Endometrium (tissue), 2 donors: Measurements from ENCODE around the gene FAM50A.

Experiments
- FAIRE-seq: peaks from 2 replicates; lab custom pipeline; 2012; peaks lifted over from hg19 to GRCh38; lab: Jason Lieb, UNC
- donor health status: control.
- donor health status: control.

FAM50A gene

GRCh38 chrX:154466036-154466435, 22.1 kb downstream of the FAM50A start:
- FAIRE-seq, result no peak

- no peak for FAIRE-seq
Observed at GRCh38 chrX:154466907-154467306, 23.0 kb downstream of the FAM50A start.

- FAIRE-seq, result no peak
Observed at GRCh38 chrX:154467556-154467955, 23.6 kb downstream of the FAM50A start.

DNA sequence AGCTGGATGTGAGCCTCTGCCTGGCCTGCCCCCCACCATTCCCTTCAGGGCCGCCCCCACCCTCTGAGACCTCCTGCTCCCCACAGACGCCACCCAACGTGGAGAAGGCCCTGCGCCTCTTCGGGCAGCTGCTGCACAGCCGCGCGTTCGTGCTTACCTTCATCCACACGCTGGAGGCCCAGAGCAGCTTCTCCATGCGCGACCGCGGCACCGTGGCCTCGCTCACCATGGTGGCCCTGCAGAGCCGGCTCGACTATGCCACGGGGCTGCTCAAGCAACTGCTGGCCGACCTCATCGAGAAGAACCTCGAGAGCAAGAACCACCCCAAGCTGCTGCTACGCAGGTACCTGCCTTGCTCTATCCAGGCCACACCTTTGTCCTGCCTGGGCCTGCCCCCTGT, 24.3 kb downstream of the FAM50A start:
- no peak for FAIRE-seq

DNA sequence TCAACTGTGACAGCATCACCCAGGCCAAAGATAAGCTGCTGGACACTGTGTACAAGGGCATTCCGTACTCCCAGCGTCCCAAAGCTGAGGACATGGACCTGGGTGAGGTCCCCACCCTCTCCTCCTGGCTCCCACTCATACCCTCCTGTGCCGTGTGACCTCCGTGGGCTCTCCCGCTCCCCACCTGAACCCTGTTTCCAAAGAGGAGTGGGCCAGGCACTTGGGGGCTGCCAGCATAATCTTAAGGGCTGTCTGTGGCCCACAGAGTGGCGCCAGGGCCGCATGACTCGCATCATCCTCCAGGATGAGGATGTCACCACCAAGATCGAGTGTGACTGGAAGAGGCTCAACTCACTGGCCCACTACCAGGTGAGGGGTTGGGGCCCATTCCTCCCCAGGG, 25.2 kb downstream of the FAM50A start:
- FAIRE-seq, result no peak

DNA sequence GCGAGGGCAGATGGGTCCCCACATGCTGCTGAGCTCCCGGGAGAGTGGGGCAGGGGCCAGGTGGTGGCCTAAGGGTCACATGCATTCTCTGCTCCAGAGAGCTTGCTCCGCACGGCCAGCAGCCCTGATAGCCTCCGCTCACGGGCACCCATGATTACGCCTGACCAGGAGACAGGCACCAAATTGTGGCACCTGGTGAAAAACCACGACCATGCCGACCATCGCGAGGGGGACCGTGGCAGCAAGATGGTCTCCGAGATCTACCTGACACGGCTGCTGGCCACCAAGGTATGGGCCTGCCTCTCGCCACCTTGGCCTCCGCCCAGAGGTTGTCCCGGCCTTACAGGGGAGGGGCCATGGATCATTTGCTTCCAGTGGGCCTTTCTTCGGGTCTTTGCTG, 25.9 kb downstream of the FAM50A start:
- no peak for FAIRE-seq

GRCh38 chrX:154470434-154470833, 26.5 kb downstream of the FAM50A start:
- FAIRE-seq, result no peak

- no peak for FAIRE-seq
Observed at GRCh38 chrX:154470914-154471568, 27.1 kb downstream of the FAM50A start.

DNA sequence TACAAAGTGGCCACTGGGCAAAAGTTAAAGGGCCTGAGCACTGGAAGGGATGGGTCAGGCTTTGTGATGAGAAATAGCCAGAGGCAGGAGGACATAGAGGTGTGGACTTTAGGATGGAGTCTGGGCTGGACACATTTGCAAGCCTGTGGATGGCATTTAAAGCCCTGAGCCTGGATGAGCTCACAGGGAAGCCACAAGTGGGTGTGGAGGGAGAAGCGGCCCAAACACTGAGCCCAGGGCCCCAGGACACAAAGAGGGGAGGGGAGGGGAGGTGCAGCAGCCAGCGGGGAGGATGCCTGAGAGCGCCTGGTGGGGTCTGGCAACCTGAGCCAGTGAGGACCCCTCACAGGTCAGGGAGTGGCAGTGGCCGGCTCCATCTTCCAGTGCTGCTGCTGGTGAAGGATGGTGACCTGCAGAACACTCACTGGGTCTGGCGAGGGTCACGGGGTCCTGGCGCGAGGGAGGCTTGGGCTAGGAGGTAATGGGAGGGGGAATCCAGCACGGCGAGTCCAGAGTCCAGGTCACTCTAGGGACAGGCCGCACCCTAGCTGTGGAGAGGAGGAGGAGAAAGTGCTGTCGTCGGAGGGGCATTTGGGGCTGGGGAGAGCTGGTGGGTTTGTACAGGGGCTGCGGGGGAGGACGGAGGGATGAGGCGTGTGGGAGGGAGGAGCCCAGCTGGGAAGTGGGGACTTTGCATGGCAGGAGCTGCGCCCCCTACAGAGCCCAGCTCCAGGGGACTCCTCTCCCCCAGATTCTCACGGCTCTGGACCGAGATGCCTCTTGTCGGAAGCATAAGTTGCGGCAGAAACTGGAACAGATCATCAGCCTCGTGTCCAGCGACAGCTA, 28.1 kb downstream of the FAM50A start:
- no peak for FAIRE-seq

DNA sequence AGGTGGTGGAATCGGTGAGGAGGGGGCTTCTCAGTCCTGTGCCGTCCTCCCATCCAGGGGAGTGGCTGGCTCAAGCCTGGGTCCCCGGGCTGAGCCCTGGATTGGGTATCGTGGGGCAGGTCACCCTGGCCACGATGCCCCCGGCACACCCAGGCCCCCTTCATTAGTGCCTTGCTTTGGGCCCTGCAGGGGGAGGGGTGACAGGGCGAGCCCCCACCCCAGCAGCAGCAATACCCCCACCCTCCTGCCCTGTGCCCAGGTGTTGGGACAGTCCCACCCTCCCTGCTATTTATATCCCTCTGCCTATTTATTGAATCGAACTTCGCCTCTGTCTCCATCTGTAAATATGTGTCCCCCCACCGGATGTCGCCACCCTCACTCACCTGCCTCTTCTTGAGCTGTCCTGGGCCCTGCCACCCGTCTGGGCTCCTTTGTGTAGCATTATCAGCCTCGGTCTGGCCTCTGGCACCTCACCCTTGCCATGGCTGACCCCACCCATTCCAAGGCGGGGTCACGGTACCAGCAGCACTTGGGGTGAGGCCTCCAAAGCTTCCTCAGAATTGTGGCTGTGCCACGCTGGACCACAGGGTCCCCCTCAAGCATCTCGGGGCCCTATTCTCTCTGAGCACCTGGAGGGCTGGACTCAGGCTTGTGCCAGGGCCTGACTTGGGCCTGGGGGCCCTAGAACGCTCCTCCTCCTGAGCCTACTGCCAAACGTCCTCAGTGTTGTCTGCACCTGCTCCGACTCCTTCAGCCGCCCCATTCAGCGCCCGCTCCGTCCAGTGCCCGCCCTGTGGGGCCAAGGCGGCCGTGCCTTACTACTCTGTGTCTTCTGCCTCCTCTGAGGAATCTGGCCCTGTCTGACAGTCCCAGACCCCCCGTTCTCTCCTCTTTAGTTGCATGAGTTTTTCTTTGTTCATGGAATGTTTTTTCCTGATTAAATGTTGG, 29.0 kb downstream of the FAM50A start:
- no peak for FAIRE-seq

GRCh38 chrX:154473683-154474082, 29.7 kb downstream of the FAM50A start:
- no peak for FAIRE-seq

DNA sequence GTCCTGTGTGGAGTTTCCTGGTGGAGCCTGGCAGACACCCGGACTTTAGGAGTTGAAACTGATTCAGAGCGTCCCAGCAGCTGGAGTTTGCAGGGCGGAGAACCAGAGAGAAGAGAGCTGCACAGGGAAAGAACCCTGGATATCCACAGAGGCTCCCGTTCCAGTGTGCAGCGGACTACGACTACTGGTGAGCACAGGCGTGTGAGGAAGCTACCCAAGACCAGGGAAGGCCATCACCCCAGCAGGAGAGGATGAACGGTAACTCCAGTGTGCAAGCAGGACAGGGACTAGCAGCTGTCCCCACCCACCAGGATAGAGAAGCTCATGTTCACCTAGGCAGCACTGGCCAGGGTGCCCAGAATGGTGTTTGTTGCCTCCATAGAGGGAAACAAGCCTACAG, 32.9 kb downstream of the FAM50A start:
- FAIRE-seq, result no peak

GRCh38 chrX:154477891-154478477, 34.0 kb downstream of the FAM50A start:
- no peak for FAIRE-seq

GRCh38 chrX:154478728-154479622, 35.0 kb downstream of the FAM50A start, which contains the start of gene LAGE3:
Gene LAGE3 (minus strand): TSS chrX:154479281. CDS start chrX:154478915, 366 bp downstream.
- no peak for FAIRE-seq

- no peak for FAIRE-seq
Observed at GRCh38 chrX:154481195-154481594, 37.3 kb downstream of the FAM50A start.

DNA sequence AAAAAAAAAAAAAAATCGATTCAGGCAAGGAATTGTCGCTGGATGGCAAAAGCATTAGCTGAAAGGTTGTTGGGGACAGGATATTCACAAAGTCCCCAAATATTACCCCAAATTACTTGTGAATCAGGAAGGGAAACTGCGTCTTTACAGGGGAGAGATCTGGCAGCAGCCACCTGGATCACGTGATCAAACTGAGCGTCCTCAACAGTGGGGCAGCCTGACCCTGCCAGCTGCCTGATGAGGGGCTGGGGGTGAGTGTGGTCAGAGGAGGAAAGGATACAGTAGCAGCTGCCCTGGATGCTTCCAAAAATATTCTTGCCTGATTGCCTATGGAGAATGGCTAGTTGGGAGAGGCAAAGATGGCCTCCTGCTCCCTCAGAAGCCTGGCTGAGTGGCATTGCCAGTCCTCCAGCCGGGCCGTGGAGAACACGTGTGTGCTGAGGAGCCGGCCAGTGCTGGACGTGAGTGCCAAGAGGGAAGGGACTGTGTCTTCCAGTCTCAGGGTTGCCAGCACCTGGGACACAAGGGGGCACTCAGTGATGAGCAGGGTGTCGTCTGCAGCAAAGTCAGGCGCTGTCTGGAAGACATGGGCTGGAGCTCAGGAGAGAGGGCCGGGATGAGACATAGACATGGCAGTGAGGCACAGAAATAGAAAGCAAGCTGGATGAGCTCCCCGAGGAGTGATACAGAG, 38.1 kb downstream of the FAM50A start:
- no peak for FAIRE-seq

DNA sequence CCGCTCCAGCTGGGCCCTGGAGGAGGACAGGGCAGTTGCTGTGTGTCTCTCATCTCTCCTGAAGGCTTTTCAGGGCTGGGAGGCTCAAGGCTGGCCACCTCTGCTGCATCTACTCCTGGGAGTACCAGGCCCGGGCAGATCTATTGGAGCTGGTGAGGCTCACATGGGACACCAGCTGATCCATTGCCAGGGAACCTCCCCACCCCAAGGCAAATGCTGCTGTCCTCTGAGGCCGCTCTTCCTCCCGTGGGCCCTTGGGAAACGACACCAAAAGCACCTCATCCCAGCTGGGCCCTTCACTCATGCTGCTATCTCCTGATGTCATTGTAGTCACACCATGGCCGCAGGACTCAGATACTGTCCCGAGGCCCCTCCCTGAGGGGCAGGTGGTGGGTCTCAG, 38.8 kb downstream of the FAM50A start:
- FAIRE-seq, result no peak

DNA sequence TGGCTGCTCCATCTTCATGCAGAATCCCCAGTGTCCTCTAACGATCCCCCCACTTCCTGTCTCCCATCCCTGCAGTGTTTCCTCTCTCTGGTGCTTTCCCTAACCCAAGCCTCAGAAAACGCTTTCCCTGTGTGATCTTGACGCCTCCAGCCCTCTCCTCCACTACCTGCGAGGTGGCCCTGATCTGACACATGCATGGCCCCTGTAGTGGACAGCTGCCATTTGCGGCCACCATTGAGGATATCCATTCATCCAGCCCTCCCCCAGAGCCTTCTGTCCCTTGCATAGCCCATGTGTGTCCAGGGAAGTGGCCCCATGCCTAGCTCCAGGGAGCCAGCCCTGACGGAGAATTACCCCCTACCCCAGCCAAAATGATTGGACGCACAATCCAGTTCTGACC, 39.4 kb downstream of the FAM50A start:
- FAIRE-seq, result no peak

GRCh38 chrX:154484255-154485149, 40.6 kb downstream of the FAM50A start:
- no peak for FAIRE-seq
